ENCODE data around the gene FIBP. TPM values are rescaled to one million over a fixed set of nuclear protein-coding genes. Genes with fewer than 3 reads are reported as not detected.

The FIBP gene
- total and polyA plus RNA-seq, 2 of the 8 experiments (the other 6 are each of a cell fraction or from before 2014, with no cell fraction given), result 74.3 to 173 TPM

- DNase-seq (ENCODE audit: low read depth in 1 of 2, low spot score in 2 of 2) (no peak), FAIRE-seq (no peak)
- Histone ChIP-seq H2BK20ac (ENCODE audit: low read length) (no peak overlapping the region), H3K27me3 (replicated peaks in 1 of 4; ENCODE audit: control insufficient read depth in 3 of 4, extremely low read depth in 1 of 4, insufficient read depth in 3 of 4, low read length in 3 of 4) (peaks cover 0 to 14% (median 4%) of the 10 kb centered on the region in 4 experiments; a peak in 3 of 7 replicates), H3K23ac (ENCODE audit: insufficient read length) (no peak overlapping the region), H3K79me2 (ENCODE audit: control insufficient read depth in 1 of 2, insufficient read depth in 2 of 2, low read length in 2 of 2) (peaks cover 0 to 5% of the 10 kb centered on the region in 2 experiments; a peak in 1 of 4 replicates), H2BK15ac (ENCODE audit: low read length) (no peak overlapping the region), H3K56ac (replicated peaks; ENCODE audit: insufficient read length, low read depth, low read length) (no peak overlapping the region), H3K23me2 (ENCODE audit: low read depth, low read length) (peaks cover 12% of the 10 kb centered on the region; the same call in 1 of the 2 replicates), H3K4me1 (replicated peaks in 1 of 4; ENCODE audit: control insufficient read depth in 3 of 4, insufficient read depth in 4 of 4, low read length in 3 of 4) (peaks cover 0 to 9% (median 7%) of the 10 kb centered on the region in 4 experiments; a peak in 5 of 7 replicates), H2BK5ac (ENCODE audit: low read depth, low read length) (no peak overlapping the region), H3K4me2 (ENCODE audit: insufficient read depth in 1 of 2, low read depth in 2 of 2, low read length in 2 of 2) (no peak overlapping the region), H4K8ac (ENCODE audit: extremely low read depth, insufficient read depth, low read length) (no peak overlapping the region), H4K5ac (ENCODE audit: insufficient read length, low read depth, low read length) (no peak overlapping the region), H3K9ac (replicated peaks in 1 of 4; ENCODE audit: extremely low read depth in 1 of 4, low read depth in 3 of 4, low read length in 3 of 4) (no peak overlapping the region; a peak in 1 of 7 replicates), H2AFZ (ENCODE audit: low read length) (no peak overlapping the region), H2AK5ac (ENCODE audit: low read depth, low read length) (no peak overlapping the region), H3K14ac (ENCODE audit: insufficient read length) (no peak overlapping the region), H3K4ac (replicated peaks; ENCODE audit: insufficient read length, low read depth, low read length) (no peak overlapping the region), H3K18ac (ENCODE audit: extremely low read depth, low read length) (no peak overlapping the region), H3K9me3 (ENCODE audit: insufficient read depth in 2 of 2, low read depth in 1 of 2, low read length in 1 of 2) (no peaks in the 10 kb centered on the region), H3K79me1 (ENCODE audit: low read depth, low read length) (no peaks in the 10 kb centered on the region; the same call in 1 of the 2 replicates), H2BK120ac (replicated peaks; ENCODE audit: low read depth, low read length) (no peak overlapping the region), H3K4me3 (ENCODE audit: extremely low read depth in 1 of 4, insufficient read depth in 2 of 4, low read depth in 3 of 4, low read length in 4 of 4) (no peak overlapping the region), H3K36me3 (ENCODE audit: control insufficient read depth in 2 of 4, insufficient read depth in 4 of 4, low read length in 3 of 4) (peaks cover 5 to 17% (median 14%) of the 10 kb centered on the region in 4 experiments), H3K27ac (ENCODE audit: low read depth, low read length) (no peak overlapping the region), H4K20me1 (replicated peaks in 1 of 2; ENCODE audit: control insufficient read depth in 1 of 2, insufficient read depth in 2 of 2, low read length in 2 of 2) (no peaks in the 10 kb centered on the region), H2BK12ac (ENCODE audit: low read depth, low read length) (no peak overlapping the region), H4K91ac (replicated peaks; ENCODE audit: insufficient read length, low read length) (no peak overlapping the region)
- 90% methylated on average over 8 of the region's 9 CpGs; no CpG with 5 or more reads in 1 of the 2 experiments for WGBS, 2 experiments (ENCODE audit: extremely low coverage in 1 of 2, insufficient coverage in 1 of 2, insufficient read length in 1 of 2, insufficient replicate concordance in 2 of 2, low coverage in 1 of 2, low lambda C conversion rate in 2 of 2, missing lambda C conversion rate in 1 of 2)
- TF ChIP-seq POLR2AphosphoS5 (IDR thresholded peaks at IDR 0.05; ENCODE audit: low read depth, low read length), result 0 out of 2 replicates have a peak, but pooled peaks have one; percentile 20
- TF ChIP-seq, protein P1, sequence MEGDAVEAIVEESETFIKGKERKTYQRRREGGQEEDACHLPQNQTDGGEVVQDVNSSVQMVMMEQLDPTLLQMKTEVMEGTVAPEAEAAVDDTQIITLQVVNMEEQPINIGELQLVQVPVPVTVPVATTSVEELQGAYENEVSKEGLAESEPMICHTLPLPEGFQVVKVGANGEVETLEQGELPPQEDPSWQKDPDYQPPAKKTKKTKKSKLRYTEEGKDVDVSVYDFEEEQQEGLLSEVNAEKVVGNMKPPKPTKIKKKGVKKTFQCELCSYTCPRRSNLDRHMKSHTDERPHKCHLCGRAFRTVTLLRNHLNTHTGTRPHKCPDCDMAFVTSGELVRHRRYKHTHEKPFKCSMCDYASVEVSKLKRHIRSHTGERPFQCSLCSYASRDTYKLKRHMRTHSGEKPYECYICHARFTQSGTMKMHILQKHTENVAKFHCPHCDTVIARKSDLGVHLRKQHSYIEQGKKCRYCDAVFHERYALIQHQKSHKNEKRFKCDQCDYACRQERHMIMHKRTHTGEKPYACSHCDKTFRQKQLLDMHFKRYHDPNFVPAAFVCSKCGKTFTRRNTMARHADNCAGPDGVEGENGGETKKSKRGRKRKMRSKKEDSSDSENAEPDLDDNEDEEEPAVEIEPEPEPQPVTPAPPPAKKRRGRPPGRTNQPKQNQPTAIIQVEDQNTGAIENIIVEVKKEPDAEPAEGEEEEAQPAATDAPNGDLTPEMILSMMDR (IDR thresholded peaks at IDR 0.05; ENCODE audit: control extremely low read depth in 1 of 3, insufficient read depth in 1 of 3, low read depth in 1 of 3, low read length in 3 of 3), result no peak
- TF ChIP-seq RAD21 (IDR thresholded peaks at IDR 0.05 in 1 of 2, conservative IDR thresholded peaks at IDR 0.05 in 1 of 2; ENCODE audit: low read depth in 2 of 2, low read length in 2 of 2), result no peak
- POLR2A ChIA-PET (ENCODE audit: partially characterized antibody), result interaction anchor here (38.3 to 39.7 kb wide), 2 partner anchors 9 to 10 kb away, joined by 1071 read pairs; partner anchors contain the start of genes CCDC85B, CFL1, CTSW and EFEMP2
- CTCF ChIA-PET (ENCODE audit: partially characterized antibody), result interaction anchor here (0.5 to 9.9 kb wide), 5 partner anchors 13 to 228 kb away, joined by 3 to 191 read pairs (median 71); partner anchors contain the start of genes CCDC85B, FIBP and SIPA1
Observed at GRCh38 chr11:65865550-65866172, 22.6 kb downstream of the FIBP start.
